HG03565 (cell line): ENCODE measurements around the gene STK38L.

Experiments
- ATAC-seq: cut with Tn5 transposase; IDR thresholded peaks from one replicate; pipeline ENCODE4 v1.9.1; 2021; ENCODE audit warnings: mild to moderate bottlenecking, moderate library complexity; ENCODE audit not compliant: unreplicated experiment

Gene STK38L

GRCh38 chr12:27342536-27342935 lies 98.5 kb downstream of the STK38L start:
- no peak for ATAC-seq

- no peak for ATAC-seq
Measured at GRCh38 chr12:27343255-27344000, 99.3 kb downstream of the STK38L start.

- ATAC-seq: no peak
Measured at GRCh38 chr12:27344246-27344645, 100.2 kb downstream of the STK38L start.

- no peak for ATAC-seq
Measured at GRCh38 chr12:27344760-27345159, 100.7 kb downstream of the STK38L start.

DNA sequence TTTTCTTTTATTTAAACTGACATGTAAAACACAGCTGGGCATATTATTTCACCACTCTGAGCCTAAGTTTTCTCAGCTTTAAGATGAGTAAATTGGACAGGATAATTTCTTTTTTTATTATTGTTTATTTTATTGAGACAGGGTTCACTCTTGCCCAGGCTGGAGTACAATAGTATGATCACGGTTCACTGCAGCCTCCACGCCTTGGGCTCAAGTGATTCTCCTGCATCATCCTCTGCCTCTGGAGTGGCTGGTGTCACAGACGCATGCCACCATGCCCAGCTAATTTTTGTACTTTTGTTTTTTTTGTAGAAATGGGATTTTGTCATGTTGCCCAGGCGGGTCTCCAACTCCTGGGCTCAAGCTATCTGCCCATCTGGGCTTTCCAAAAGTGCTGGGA lies 101.3 kb downstream of the STK38L start:
- ATAC-seq: no peak

DNA sequence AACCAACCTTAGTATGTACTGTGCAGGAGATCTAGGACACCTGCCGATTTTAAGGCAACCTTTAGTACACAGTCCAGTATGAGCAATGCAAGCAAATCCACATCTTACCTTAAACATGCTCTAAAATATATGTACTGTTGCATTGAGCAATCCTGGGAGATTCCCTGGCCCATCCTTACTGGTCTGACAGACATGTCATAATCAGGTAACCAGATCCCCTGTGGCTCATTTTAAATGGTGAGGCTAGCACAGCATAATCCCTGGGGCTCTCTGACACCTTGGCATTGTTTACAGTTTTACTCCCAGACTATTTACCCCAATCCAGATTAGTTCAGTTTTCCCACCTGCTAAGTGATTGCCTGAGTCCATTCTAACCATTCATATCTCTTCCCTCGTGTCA lies 103.7 kb downstream of the STK38L start:
- ATAC-seq: no peak

- no peak for ATAC-seq
Measured at GRCh38 chr12:27351476-27351875, 107.4 kb downstream of the STK38L start.

GRCh38 chr12:27355486-27355885 lies 111.4 kb downstream of the STK38L start:
- no peak for ATAC-seq

- no peak for ATAC-seq
Measured at GRCh38 chr12:27355979-27356378, 111.9 kb downstream of the STK38L start.

- ATAC-seq: no peak
Measured at GRCh38 chr12:27359578-27360340, 115.7 kb downstream of the STK38L start.

DNA sequence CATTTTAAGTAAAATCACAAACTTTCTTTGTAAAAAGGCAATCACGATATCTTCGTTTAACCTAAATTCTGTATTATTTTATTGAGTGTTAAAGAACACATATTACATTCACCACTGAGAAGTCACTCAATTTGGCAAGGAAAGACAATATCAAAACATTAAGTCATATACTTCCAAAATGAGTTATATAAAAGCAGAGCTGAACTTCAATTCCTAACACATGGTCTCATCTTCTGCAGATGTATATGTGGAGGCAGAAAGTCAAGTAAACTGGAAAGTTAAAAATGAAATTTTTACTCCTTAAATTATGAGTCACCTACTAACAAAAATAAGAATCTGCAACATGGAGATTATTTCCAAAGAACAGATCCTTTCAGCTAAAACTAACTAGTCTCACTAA lies 117.3 kb downstream of the STK38L start:
- ATAC-seq: no peak

GRCh38 chr12:27366621-27367020 lies 122.5 kb downstream of the STK38L start:
- no peak for ATAC-seq

DNA sequence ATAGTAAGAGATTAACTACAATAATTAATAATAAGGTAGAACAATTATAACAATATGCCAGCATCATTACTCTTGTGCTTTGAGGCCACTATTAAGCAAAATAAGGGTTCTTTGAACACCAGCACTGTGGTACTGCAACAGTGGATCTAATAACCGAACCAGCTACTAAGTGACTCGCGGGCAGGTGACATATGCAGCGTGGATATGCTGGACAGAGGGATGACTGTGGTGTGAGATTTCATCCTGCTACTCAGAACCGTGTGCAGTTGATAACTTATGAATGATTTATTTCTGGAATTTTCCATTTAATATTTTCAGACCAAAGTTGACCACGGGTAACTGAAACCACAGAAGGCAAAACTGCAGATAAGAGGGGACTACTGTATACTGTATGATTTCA lies 123.0 kb downstream of the STK38L start:
- ATAC-seq: no peak
